ENCODE results near the gene PHF2. TPM values are rescaled to one million over a fixed set of nuclear protein-coding genes. Genes with fewer than 3 reads are reported as not detected.

Gene PHF2
- total RNA-seq, 2 donors from 2014 or later = 15.0 to 19.8 TPM

DNA sequence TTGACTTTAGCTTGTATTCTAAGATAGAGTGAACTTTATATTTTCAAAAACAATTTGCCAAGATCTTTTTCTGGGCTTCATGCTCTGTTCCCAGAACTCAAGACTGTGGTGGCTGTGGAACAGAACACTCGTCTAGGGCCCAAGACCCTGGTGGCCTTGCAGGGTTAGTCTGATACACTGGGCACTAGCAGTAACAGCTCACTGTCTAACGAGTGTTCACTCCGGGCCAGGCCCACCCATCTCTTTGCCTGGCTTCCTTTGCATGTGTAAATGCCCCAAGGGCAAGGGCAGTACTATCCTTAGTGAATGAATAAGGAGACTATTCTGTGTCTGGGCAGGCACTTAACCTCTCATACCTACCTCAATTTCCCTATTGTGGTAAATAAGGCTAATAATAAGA is 47.4 kb downstream of the PHF2 start:
- intact Hi-C loops (cut with DNase I) = no loop called here
- Histone ChIP-seq H3K27me3 (no peaks in the 10 kb centered on the region), H3K4me3 (no peak overlapping the region), H3K9me3 (peaks cover 0 to 7% (median 0%) of the 10 kb centered on the region in 3 donors), H3K4me1 (peaks cover 28% of the 10 kb centered on the region), H3K27ac (no peak overlapping the region), H3K36me3 (replicated peaks in 1 of 2; ENCODE audit: insufficient read depth in 1 of 2, low read depth in 2 of 2) (no peaks in the 10 kb centered on the region)
- ATAC-seq (no peak), DNase-seq (no peak)
- WGBS, 2 donors = 54 to 83% methylated on average over 3 of the region's 3 CpGs
- TF ChIP-seq POLR2A (IDR thresholded peaks at IDR 0.05) = no peak
- TF ChIP-seq, protein P1, sequence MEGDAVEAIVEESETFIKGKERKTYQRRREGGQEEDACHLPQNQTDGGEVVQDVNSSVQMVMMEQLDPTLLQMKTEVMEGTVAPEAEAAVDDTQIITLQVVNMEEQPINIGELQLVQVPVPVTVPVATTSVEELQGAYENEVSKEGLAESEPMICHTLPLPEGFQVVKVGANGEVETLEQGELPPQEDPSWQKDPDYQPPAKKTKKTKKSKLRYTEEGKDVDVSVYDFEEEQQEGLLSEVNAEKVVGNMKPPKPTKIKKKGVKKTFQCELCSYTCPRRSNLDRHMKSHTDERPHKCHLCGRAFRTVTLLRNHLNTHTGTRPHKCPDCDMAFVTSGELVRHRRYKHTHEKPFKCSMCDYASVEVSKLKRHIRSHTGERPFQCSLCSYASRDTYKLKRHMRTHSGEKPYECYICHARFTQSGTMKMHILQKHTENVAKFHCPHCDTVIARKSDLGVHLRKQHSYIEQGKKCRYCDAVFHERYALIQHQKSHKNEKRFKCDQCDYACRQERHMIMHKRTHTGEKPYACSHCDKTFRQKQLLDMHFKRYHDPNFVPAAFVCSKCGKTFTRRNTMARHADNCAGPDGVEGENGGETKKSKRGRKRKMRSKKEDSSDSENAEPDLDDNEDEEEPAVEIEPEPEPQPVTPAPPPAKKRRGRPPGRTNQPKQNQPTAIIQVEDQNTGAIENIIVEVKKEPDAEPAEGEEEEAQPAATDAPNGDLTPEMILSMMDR (IDR thresholded peaks at IDR 0.05) = no peak

- ATAC-seq (no peak), DNase-seq (no peak)
- Histone ChIP-seq H3K9me3 (peaks cover 0 to 7% (median 0%) of the 10 kb centered on the region in 3 donors), H3K36me3 (replicated peaks in 1 of 2; ENCODE audit: insufficient read depth in 1 of 2, low read depth in 2 of 2) (no peaks in the 10 kb centered on the region), H3K27ac (no peak overlapping the region), H3K4me3 (no peak overlapping the region), H3K4me1 (peaks cover 24% of the 10 kb centered on the region), H3K27me3 (no peaks in the 10 kb centered on the region)
- TF ChIP-seq, protein P1 (IDR thresholded peaks at IDR 0.05) = no peak
- TF ChIP-seq POLR2A (IDR thresholded peaks at IDR 0.05) = no peak
- intact Hi-C loops (cut with DNase I) = no loop called here
- WGBS, 2 donors = 88 to 95% methylated on average over 6 of the region's 6 CpGs
Observed at GRCh38 chr9:93624431-93624834, 48.0 kb downstream of the PHF2 start.

DNA sequence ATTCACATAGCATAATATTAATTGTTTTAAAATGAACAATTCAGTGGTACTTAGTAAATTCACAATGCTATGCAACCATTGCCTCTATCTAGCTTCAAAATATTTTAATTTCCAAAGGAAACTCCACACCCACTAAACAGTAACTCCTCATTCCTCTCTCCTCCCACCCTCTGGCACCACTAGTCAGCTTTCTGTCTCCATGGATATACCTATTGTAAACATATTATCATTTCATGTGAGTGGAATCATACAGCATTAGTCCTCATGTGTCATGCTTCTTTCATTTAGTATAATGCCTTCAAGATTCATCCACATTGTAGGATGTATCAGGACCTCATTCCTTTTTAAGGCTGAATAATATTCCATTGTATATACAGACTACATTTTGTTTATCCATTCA is 48.6 kb downstream of the PHF2 start:
- TF ChIP-seq, protein P1 (IDR thresholded peaks at IDR 0.05) = no peak
- TF ChIP-seq POLR2A (IDR thresholded peaks at IDR 0.05) = no peak
- H3K4me1 ChIP-seq = peaks cover 19% of the 10 kb centered on the region
- H3K27ac ChIP-seq = no peak overlapping the region
- intact Hi-C loops (cut with DNase I) = no loop called here
- ATAC-seq = no peak
- no peak overlapping the region for H3K4me3 ChIP-seq
- H3K36me3 ChIP-seq (replicated peaks in 1 of 2; ENCODE audit: insufficient read depth in 1 of 2, low read depth in 2 of 2) = no peaks in the 10 kb centered on the region
- no peak for DNase-seq
- no peaks in the 10 kb centered on the region for H3K27me3 ChIP-seq
- peaks cover 0 to 7% (median 0%) of the 10 kb centered on the region in 3 donors for H3K9me3 ChIP-seq

DNA sequence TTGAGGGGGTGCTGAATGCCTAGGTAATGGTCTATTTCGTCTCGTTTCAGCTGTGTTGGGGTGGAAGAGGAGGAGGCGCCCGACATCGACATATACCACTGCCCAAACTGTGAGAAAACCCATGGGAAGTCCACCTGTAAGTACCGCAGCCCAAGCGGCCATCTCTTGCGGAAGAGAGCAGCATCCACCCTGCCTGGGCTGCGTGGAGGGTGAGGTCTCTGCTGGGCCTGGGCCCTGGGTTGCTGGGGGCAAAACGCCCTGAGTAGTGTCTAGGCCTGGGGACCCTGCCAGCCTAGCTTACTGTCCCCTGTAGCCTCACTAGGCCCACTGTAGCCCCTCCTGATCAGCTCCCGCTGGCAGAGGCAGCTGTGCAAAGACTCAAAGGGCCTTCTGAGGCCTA is 53.5 kb downstream of the PHF2 start:
- Histone ChIP-seq H3K27ac (no peak overlapping the region), H3K27me3 (no peaks in the 10 kb centered on the region), H3K4me3 (no peak overlapping the region), H3K36me3 (replicated peaks in 1 of 2; ENCODE audit: insufficient read depth in 1 of 2, low read depth in 2 of 2) (no peaks in the 10 kb centered on the region), H3K4me1 (no peaks in the 10 kb centered on the region), H3K9me3 (peaks cover 0 to 7% (median 0%) of the 10 kb centered on the region in 3 donors)
- 89 to 95% methylated on average over 10 to 11 of the region's 11 CpGs for WGBS, 2 donors
- intact Hi-C loops (cut with DNase I) = no loop called here
- ATAC-seq (no peak), DNase-seq (no peak)
- TF ChIP-seq, protein P1 (IDR thresholded peaks at IDR 0.05) = no peak
- no peak for TF ChIP-seq POLR2A (IDR thresholded peaks at IDR 0.05)

GRCh38 chr9:93630806-93631411 is 54.5 kb downstream of the PHF2 start:
- Histone ChIP-seq H3K4me1 (no peaks in the 10 kb centered on the region), H3K4me3 (no peak overlapping the region), H3K36me3 (replicated peaks in 1 of 2; ENCODE audit: insufficient read depth in 1 of 2, low read depth in 2 of 2) (no peaks in the 10 kb centered on the region), H3K9me3 (peaks cover 0 to 7% (median 0%) of the 10 kb centered on the region in 3 donors), H3K27ac (no peak overlapping the region), H3K27me3 (no peaks in the 10 kb centered on the region)
- no peak for TF ChIP-seq POLR2A (IDR thresholded peaks at IDR 0.05)
- TF ChIP-seq, protein P1 (IDR thresholded peaks at IDR 0.05) = no peak
- no peak for ATAC-seq
- WGBS, 2 donors = 86 to 95% methylated on average over 7 of the region's 7 CpGs
- intact Hi-C loops (cut with DNase I) = no loop called here
- no peak for DNase-seq

Data from body of pancreas (tissue), 4 donors.